ENCODE measurements around the gene CDH5.

- TF ChIP-seq, protein P1, sequence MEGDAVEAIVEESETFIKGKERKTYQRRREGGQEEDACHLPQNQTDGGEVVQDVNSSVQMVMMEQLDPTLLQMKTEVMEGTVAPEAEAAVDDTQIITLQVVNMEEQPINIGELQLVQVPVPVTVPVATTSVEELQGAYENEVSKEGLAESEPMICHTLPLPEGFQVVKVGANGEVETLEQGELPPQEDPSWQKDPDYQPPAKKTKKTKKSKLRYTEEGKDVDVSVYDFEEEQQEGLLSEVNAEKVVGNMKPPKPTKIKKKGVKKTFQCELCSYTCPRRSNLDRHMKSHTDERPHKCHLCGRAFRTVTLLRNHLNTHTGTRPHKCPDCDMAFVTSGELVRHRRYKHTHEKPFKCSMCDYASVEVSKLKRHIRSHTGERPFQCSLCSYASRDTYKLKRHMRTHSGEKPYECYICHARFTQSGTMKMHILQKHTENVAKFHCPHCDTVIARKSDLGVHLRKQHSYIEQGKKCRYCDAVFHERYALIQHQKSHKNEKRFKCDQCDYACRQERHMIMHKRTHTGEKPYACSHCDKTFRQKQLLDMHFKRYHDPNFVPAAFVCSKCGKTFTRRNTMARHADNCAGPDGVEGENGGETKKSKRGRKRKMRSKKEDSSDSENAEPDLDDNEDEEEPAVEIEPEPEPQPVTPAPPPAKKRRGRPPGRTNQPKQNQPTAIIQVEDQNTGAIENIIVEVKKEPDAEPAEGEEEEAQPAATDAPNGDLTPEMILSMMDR (IDR thresholded peaks at IDR 0.05) = no peak
- TF ChIP-seq POLR2A (IDR thresholded peaks at IDR 0.05) = no peak
Observed at GRCh38 chr16:66361604-66362135, 4.8 kb upstream of the CDH5 start.
